SK-N-SH treated with all-trans-retinoic acid at 6 μM for 48 hours (cell line): ENCODE data around the gene POLR2C.

Source experiments
- ATAC-seq: fragments of 200-7000 bp; cut with Tn5 transposase; 3 replicates; pipeline ENCODE4 v1.9.1; 2020; ENCODE audit warnings: mild to moderate bottlenecking, moderate library complexity
- ARNTL ChIP-seq: fragments of 450-650 bp; formaldehyde crosslinking; IDR thresholded peaks from 2 replicates; pipeline ENCODE4 v1.5.0; 2020; ENCODE audit warnings: low read depth, mild to moderate bottlenecking, moderate library complexity, borderline replicate concordance
- BACH2 ChIP-seq: fragments of 250-450 bp; sonication (Bioruptor Pico); IDR thresholded peaks from 2 replicates; pipeline ENCODE4 v1.9.0; 2021; ENCODE audit warnings: mild to moderate bottlenecking, borderline replicate concordance
- CSDC2 ChIP-seq: fragments of 250-450 bp; sonication (Bioruptor Pico); IDR thresholded peaks from 2 replicates; pipeline ENCODE4 v1.5.0; 2020; ENCODE audit warnings: mild to moderate bottlenecking, moderate library complexity
- GLIS3 ChIP-seq: fragments of 250-450 bp; sonication (Bioruptor Pico); IDR thresholded peaks from 2 replicates; pipeline ENCODE4 v1.5.0; 2020; ENCODE audit warnings: mild to moderate bottlenecking, moderate library complexity
- ISL1 ChIP-seq: fragments of 250-450 bp; sonication (Bioruptor Pico); IDR thresholded peaks from 2 replicates; pipeline ENCODE4 v2.1.2; 2022; ENCODE audit warnings: mild to moderate bottlenecking, moderate library complexity
- OSR1 ChIP-seq: fragments of 250-450 bp; sonication (Bioruptor Pico); IDR thresholded peaks from 2 replicates; pipeline ENCODE4 v1.8.0; 2022; ENCODE audit warnings: moderate library complexity, mild to moderate bottlenecking, inconsistent platforms
- PPARA ChIP-seq: fragments of 250-450 bp; sonication (Bioruptor Pico); IDR thresholded peaks from 2 replicates; pipeline ENCODE4 v1.5.0; 2020; ENCODE audit warnings: mild to moderate bottlenecking, borderline replicate concordance
- RARB ChIP-seq: fragments of 250-450 bp; sonication (Bioruptor Pico); IDR thresholded peaks from 2 replicates; pipeline ENCODE4 v1.8.0; 2021; ENCODE audit warnings: mild to moderate bottlenecking, moderate library complexity
- SNAI2 ChIP-seq: fragments of 250-450 bp; sonication (Bioruptor Pico); IDR thresholded peaks from 2 replicates; pipeline ENCODE4 v1.5.0; 2020; ENCODE audit warnings: mild to moderate bottlenecking, moderate library complexity
- TCF4 ChIP-seq: fragments of 250-450 bp; sonication (Bioruptor Pico); IDR thresholded peaks from 2 replicates; pipeline ENCODE4 v1.8.0; 2021; ENCODE audit warnings: mild to moderate bottlenecking, moderate library complexity, borderline replicate concordance
- ZFP3 ChIP-seq: fragments of 250-450 bp; sonication (Bioruptor Pico); IDR thresholded peaks from 2 replicates; pipeline ENCODE4 v1.5.0; 2020; ENCODE audit warnings: mild to moderate bottlenecking, moderate library complexity
- ZFP30 ChIP-seq: fragments of 450-650 bp; formaldehyde crosslinking; IDR thresholded peaks from 2 replicates; pipeline ENCODE4 v1.5.0; 2022; ENCODE audit warnings: mild to moderate bottlenecking, moderate library complexity
- ZNF70 ChIP-seq: fragments of 450-650 bp; formaldehyde crosslinking; IDR thresholded peaks from 2 replicates; pipeline ENCODE4 v1.5.0; 2020; ENCODE audit warnings: mild to moderate bottlenecking, moderate library complexity
- TF ChIP-seq, protein P1 (sequence below): fragments of 250-450 bp; sonication (Bioruptor Pico); IDR thresholded peaks from 2 replicates; pipeline ENCODE4 v1.8.0; 2020; ENCODE audit warnings: mild to moderate bottlenecking, moderate library complexity, borderline replicate concordance
- TF ChIP-seq, protein P2 (sequence below): fragments of 250-450 bp; sonication (Bioruptor Pico); IDR thresholded peaks from 2 replicates; pipeline ENCODE4 v1.5.1; 2020; ENCODE audit warnings: low read depth, mild to moderate bottlenecking, moderate library complexity
- TF ChIP-seq, protein P3 (sequence below): fragments of 250-450 bp; sonication (Bioruptor Pico); IDR thresholded peaks from 2 replicates; pipeline ENCODE4 v1.8.0; 2021; ENCODE audit warnings: low read depth, mild to moderate bottlenecking, moderate library complexity, borderline replicate concordance

POLR2C gene

DNA sequence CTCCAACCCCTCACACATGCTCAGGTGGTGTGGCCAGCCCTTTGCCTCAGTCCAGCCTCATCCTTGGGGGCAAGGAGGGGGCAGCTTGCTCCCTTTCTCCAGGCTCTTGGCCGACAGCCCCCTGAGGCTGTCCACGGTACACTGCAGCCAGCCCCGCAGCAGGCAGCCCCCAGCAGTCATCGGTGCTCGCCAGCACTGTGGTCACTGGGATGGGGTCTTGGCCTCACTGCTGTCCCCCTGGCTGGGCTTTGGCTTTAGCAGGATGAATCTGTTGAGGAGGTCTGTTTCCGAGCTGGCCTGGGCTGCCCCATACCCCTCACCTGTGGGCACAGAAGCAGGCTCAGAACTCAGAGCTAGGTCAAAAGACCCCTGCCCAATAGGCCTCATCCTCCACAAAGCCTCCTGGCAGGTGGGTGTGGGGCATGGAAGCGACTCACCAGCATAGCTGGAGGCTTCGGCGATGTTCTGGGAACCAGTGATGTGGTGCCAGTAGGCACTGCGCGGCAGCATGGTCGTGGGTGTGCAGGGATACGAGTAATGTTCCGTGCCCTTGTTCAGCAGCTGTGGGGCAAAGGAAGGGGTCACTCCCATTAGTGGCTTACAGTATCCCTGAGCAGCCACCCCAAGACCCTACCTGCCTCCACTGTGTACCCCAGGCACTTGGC is 10.8 kb downstream of the POLR2C start (continued):
- TF ChIP-seq, protein P1, sequence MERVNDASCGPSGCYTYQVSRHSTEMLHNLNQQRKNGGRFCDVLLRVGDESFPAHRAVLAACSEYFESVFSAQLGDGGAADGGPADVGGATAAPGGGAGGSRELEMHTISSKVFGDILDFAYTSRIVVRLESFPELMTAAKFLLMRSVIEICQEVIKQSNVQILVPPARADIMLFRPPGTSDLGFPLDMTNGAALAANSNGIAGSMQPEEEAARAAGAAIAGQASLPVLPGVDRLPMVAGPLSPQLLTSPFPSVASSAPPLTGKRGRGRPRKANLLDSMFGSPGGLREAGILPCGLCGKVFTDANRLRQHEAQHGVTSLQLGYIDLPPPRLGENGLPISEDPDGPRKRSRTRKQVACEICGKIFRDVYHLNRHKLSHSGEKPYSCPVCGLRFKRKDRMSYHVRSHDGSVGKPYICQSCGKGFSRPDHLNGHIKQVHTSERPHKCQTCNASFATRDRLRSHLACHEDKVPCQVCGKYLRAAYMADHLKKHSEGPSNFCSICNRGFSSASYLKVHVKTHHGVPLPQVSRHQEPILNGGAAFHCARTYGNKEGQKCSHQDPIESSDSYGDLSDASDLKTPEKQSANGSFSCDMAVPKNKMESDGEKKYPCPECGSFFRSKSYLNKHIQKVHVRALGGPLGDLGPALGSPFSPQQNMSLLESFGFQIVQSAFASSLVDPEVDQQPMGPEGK (CRISPR knock-in tag): no peak
- no peak for TF ChIP-seq GLIS3 (CRISPR knock-in tag)
- TF ChIP-seq ZNF70 (CRISPR knock-in tag): no peak

DNA sequence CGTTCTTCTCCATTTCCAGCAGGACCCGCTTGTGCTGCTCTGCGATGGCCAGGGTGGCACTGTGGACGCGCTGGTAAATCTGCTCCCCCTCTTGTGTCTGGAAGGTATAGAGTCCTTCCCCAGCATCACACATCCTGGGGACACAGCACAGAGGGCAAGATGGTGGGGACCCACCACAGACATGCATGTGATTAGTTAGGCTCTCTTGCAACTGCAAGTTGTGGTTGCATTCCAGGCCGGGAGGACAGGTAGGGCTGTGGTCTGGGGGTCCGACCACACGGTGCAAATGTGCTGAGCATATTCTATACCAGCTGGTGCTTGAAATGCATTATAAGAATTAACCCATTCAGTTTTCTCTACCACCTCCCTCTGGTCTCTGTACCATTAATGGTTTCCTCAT is 11.4 kb downstream of the POLR2C start:
- TF ChIP-seq OSR1 (CRISPR knock-in tag) (no peak), ISL1 (CRISPR knock-in tag) (no peak), CSDC2 (CRISPR knock-in tag) (no peak), TCF4 (CRISPR knock-in tag) (no peak), PPARA (CRISPR knock-in tag) (no peak), BACH2 (CRISPR knock-in tag) (no peak), ZFP3 (CRISPR knock-in tag) (no peak), ZFP30 (CRISPR knock-in tag) (no peak), ARNTL (CRISPR knock-in tag) (no peak), RARB (no peak)
- TF ChIP-seq, protein P2, sequence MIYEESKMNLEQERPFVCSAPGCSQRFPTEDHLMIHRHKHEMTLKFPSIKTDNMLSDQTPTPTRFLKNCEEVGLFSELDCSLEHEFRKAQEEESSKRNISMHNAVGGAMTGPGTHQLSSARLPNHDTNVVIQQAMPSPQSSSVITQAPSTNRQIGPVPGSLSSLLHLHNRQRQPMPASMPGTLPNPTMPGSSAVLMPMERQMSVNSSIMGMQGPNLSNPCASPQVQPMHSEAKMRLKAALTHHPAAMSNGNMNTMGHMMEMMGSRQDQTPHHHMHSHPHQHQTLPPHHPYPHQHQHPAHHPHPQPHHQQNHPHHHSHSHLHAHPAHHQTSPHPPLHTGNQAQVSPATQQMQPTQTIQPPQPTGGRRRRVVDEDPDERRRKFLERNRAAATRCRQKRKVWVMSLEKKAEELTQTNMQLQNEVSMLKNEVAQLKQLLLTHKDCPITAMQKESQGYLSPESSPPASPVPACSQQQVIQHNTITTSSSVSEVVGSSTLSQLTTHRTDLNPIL: no peak
- TF ChIP-seq, protein P3, sequence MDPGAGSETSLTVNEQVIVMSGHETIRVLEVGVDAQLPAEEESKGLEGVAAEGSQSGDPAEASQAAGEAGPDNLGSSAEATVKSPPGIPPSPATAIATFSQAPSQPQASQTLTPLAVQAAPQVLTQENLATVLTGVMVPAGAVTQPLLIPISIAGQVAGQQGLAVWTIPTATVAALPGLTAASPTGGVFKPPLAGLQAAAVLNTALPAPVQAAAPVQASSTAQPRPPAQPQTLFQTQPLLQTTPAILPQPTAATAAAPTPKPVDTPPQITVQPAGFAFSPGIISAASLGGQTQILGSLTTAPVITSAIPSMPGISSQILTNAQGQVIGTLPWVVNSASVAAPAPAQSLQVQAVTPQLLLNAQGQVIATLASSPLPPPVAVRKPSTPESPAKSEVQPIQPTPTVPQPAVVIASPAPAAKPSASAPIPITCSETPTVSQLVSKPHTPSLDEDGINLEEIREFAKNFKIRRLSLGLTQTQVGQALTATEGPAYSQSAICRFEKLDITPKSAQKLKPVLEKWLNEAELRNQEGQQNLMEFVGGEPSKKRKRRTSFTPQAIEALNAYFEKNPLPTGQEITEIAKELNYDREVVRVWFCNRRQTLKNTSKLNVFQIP (CRISPR knock-in tag): no peak
- ATAC-seq: no peak

DNA sequence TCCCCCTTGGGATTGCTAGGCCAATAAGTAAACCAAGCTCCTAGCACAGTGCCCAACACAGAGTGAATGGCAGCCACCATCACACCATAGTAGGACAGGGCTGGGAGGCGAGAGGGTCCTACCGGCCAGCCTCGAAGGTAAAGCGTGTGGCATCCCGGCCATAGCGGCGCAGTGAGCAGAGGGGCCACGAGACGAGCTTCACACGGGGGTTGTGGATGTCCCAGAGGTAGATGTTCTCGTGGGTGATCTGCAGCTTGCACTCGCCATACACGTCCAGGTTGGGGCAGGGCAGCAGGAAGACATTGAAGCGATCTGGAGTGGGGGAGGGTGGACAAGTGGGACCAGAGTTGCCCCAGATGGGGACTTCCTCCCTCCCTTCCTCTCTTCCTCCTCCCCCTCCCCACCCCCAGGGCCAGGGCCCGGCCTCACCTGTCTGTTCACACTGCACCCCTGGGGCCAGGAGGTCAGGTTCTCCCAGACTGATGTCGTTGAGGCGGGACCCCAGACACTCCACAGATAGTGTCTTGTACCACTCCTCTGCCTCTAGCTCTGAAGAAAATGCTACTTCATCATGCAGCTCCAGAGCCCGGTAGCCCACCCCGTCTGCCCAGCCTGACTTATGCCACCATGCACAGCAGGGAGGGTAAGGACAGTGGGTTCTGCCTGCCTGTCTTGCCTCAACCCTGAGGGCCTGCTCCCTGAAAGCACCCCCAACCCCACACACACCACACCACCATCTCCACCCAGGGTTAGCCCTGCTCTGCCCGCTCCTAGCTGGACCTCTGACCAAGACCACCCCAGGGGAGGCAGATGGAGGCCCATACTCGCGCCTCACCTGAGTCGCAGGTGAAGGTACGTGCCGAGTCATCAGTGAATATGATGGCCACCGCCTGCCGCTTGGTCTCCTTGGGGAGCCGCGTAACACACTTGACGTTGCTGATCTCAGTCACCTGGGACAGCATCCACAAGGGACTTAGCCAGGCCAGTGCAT is 12.5 kb downstream of the POLR2C start:
- TF ChIP-seq CSDC2 (CRISPR knock-in tag) (no peak), PPARA (CRISPR knock-in tag) (no peak), TCF4 (CRISPR knock-in tag) (no peak), SNAI2 (CRISPR knock-in tag) (no peak), ZFP3 (CRISPR knock-in tag) (no peak), ZFP30 (CRISPR knock-in tag) (no peak), OSR1 (CRISPR knock-in tag) (no peak)
- TF ChIP-seq, protein P2: no peak
- TF ChIP-seq, protein P1 (CRISPR knock-in tag): no peak
- TF ChIP-seq, protein P3 (CRISPR knock-in tag): no peak
- no peak for ATAC-seq
